ENCODE measurements around the gene CACNG6.

DNA sequence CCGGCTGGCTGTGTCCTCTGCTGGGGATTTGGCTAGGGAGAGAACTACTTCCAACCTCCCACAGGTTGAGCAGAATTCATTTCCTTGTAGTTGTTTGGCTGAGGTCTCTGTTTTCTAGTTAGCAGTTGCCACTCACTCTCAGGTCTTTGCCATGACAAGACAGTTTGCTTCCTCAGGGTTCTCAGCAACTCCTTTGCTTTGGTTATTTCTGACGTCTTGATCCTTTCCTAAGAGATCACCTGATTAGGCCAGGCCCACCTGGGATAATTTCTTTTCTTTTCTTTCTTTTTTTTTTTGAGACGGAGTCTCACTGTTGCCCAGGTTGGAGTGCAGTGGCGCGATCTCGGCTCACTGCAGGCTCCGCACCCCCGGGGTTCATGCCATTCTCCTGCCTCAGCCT, 38.1 kb upstream of the CACNG6 start:
- TF ChIP-seq, protein P1, sequence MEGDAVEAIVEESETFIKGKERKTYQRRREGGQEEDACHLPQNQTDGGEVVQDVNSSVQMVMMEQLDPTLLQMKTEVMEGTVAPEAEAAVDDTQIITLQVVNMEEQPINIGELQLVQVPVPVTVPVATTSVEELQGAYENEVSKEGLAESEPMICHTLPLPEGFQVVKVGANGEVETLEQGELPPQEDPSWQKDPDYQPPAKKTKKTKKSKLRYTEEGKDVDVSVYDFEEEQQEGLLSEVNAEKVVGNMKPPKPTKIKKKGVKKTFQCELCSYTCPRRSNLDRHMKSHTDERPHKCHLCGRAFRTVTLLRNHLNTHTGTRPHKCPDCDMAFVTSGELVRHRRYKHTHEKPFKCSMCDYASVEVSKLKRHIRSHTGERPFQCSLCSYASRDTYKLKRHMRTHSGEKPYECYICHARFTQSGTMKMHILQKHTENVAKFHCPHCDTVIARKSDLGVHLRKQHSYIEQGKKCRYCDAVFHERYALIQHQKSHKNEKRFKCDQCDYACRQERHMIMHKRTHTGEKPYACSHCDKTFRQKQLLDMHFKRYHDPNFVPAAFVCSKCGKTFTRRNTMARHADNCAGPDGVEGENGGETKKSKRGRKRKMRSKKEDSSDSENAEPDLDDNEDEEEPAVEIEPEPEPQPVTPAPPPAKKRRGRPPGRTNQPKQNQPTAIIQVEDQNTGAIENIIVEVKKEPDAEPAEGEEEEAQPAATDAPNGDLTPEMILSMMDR (conservative IDR thresholded peaks at IDR 0.05; ENCODE audit: low read depth, low read length): no peak
- TF ChIP-seq EZH2 (IDR thresholded peaks at IDR 0.05; ENCODE audit: borderline replicate concordance, low read depth, low read length, poor library complexity, severe bottlenecking): no peak
